Measurements from ENCODE around the gene ELL3.

Gene ELL3

DNA sequence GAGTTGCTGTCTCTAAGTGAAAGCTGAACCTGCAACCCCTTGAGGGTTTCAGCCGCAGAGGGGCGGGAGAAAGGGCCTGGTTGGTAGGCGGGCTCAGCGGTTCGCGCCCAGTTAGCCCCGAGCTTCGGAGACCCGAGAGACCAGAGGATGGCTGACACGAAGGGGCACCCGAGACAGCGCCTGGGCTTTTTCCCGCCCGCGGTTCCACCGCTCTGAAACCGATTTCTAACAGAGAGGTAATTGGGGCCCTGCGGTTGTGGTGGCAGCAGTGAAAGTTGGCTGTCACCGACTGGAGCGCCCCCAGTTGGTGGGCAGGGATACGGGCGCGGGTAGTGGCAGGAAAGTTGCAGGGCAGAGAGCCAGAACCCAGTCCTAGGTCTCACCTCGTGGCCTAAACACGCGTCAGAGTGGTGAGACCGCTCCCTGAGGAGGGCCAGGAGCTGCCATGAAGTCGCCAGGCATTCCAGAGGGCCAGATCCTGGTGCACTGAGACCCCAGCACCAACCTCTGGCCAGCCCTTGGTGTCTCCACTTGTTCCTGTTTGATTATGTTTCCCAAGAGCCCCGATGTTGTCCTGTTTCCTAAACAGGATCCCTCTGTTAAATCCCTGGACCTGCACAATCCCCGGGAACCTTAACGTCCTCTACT lies 625 bp upstream of the ELL3 start:
- Mint-ChIP-seq H3K27me3 (ENCODE audit: low read depth, poor library complexity) (peaks cover 36% of the 10 kb centered on the region), H3K27ac (no peak overlapping the region), H3K4me1 (no peaks in the 10 kb centered on the region), H3K36me3 (ENCODE audit: low read depth) (peaks cover 7% of the 10 kb centered on the region), H3K4me3 (peak overlapping the region; percentile 85), H3K9me3 (no peaks in the 10 kb centered on the region)
- DNase-seq: peak; percentile 63
- peak; percentile 43 for TF ChIP-seq CTCF (IDR thresholded peaks at IDR 0.05)

- Mint-ChIP-seq H3K27me3 (ENCODE audit: low read depth, poor library complexity) (peaks cover 34% of the 10 kb centered on the region), H3K9me3 (no peaks in the 10 kb centered on the region), H3K4me3 (peak overlapping the region; percentile 85), H3K27ac (no peak overlapping the region), H3K4me1 (no peaks in the 10 kb centered on the region), H3K36me3 (ENCODE audit: low read depth) (peaks cover 17% of the 10 kb centered on the region)
- TF ChIP-seq CTCF (IDR thresholded peaks at IDR 0.05): no peak
- DNase-seq: peak; percentile 39
Observed at GRCh38 chr15:43776101-43776717, 557 bp downstream of the ELL3 start.

DNA sequence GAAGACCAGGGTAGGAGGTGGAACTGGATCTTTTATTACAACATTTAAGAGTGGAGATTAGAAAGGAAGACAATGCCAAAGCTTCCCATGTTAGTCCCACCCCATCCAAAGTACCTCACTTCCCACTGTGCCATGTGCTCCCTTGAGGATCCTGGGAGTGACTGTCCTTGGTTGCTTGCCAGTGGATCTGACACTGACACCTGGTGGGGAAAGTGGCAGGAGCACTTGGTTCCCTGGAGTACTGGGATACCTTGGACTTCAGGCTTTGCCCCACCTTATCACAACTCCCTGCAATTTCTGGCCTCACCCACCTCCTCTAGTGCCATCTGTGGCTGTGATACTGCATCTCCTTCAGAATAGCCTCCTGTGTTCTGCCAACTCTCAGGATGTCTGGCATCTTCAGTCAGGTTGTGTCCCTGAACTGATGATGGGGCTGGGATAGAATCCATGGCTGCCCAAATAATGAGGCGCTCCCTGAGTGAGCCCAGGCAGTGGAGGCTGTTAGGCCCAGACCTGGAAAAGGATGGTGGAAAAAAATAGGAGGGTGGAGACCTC lies 1.3 kb downstream of the ELL3 start:
- Mint-ChIP-seq H3K4me1 (no peaks in the 10 kb centered on the region), H3K9me3 (no peaks in the 10 kb centered on the region), H3K36me3 (ENCODE audit: low read depth) (peaks cover 25% of the 10 kb centered on the region), H3K27ac (no peak overlapping the region), H3K27me3 (ENCODE audit: low read depth, poor library complexity) (peaks cover 32% of the 10 kb centered on the region), H3K4me3 (peak overlapping the region; percentile 85)
- TF ChIP-seq CTCF (IDR thresholded peaks at IDR 0.05): peak; percentile 18
- no peak for DNase-seq

GRCh38 chr15:43774062-43774461 lies 2.7 kb downstream of the ELL3 start:
- H3K27me3 Mint-ChIP-seq (ENCODE audit: low read depth, poor library complexity): peaks cover 32% of the 10 kb centered on the region
- no peaks in the 10 kb centered on the region for H3K4me1 Mint-ChIP-seq
- no peak overlapping the region for H3K27ac Mint-ChIP-seq
- H3K36me3 Mint-ChIP-seq (ENCODE audit: low read depth): peaks cover 39% of the 10 kb centered on the region
- H3K4me3 Mint-ChIP-seq: no peak overlapping the region
- TF ChIP-seq CTCF (IDR thresholded peaks at IDR 0.05): no peak
- DNase-seq: no peak
- H3K9me3 Mint-ChIP-seq: no peaks in the 10 kb centered on the region

DNA sequence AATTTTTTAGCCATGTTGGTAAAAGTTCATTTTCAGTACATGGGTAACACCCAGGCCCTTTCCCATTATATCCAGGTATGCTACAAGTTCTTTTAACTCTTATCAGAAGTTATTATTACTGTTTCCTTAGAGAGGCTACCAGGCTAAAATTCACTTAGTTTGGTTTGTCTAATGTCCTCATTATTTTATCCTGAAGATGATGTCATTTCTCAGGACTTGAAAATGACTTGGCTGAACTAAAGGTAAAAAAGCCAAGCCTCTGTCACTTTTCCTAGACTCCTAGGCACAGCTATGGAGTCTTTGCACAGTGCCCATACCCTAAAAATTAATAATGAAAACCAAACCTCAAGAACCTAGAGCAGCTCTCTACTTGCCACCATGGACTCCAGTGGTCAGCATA lies 4.1 kb downstream of the ELL3 start:
- H3K27me3 Mint-ChIP-seq (ENCODE audit: low read depth, poor library complexity): peaks cover 32% of the 10 kb centered on the region
- H3K36me3 Mint-ChIP-seq (ENCODE audit: low read depth): peaks cover 51% of the 10 kb centered on the region

More for the DNA sequence above, 4.1 kb downstream of the ELL3 start:
- no peak for DNase-seq
- Mint-ChIP-seq H3K4me1 (no peaks in the 10 kb centered on the region), H3K4me3 (no peak overlapping the region), H3K27ac (no peak overlapping the region), H3K9me3 (no peaks in the 10 kb centered on the region)
- TF ChIP-seq CTCF (IDR thresholded peaks at IDR 0.05): no peak

Data from nephron progenitor cell (in vitro differentiated cells).